ENCODE results near the gene PLSCR2. TPM values are rescaled to one million over a fixed set of nuclear protein-coding genes. Genes with fewer than 3 reads are reported as not detected.
A peak's percentile ranks its signal among the peaks of the same experiment; 100 is the strongest.
"Not testable (repeated sequence)": the region's sequence is repeated elsewhere in the genome, so short reads cannot be mapped to it uniquely, and the experiment has no call there.

PLSCR2 gene
- total and polyA plus RNA-seq, 10 of the 15 experiments (the other 5 are each of a cell fraction or from before 2014, with no cell fraction given) = not detected

DNA sequence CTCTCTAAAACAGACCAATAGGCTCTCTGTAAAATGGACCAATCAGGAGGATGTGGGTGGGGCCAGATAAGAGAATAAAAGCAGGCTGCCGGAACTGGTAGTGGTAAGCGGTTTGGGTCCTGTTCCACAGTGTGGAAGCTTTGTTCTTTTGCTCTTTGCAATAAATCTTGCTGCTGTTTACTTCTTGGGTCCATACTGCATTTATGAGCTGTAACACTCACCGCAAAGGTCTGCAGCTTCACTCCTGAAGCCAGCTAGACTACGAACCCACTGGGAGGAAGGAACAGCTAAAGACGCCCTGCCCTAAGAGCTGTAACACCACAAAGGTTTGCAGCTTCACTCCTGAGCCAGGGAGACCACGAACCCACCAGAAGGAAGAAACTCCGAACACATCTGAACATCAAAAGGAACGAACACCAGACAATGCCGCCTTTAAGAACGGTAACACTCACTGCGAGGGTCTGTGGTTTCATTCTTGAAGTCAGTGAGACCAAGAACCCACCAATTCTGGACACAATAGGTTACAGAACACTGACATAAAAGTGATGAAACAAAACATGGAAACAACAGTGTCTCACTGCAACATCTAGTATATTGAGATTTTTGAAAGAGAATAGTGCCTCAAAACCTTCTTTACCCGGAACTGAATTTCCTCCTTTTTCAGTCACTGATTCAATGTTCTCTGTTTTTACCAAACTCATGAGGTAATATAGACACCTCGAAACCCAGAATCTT is 28.8 kb upstream of the PLSCR2 start:
- Histone ChIP-seq H4K20me1 (ENCODE audit: control insufficient read depth, insufficient read depth) (no peaks in the 10 kb centered on the region), H3K27me3 (replicated peaks in 1 of 2; ENCODE audit: control insufficient read depth in 2 of 2, insufficient read depth in 2 of 2, low read length in 1 of 2) (no peaks in the 10 kb centered on the region; a peak in 1 of 4 replicates), H3K79me2 (ENCODE audit: control insufficient read depth, insufficient read depth, low read length) (no peaks in the 10 kb centered on the region), H3K27ac (ENCODE audit: control insufficient read depth, insufficient read depth) (no peak overlapping the region), H3K4me2 (ENCODE audit: control insufficient read depth, insufficient read depth) (no peak overlapping the region), H2AFZ (ENCODE audit: control insufficient read depth, low read depth, low read length) (no peak overlapping the region), H3K9me3 (replicated peaks; ENCODE audit: control insufficient read depth, insufficient read depth, low read length) (no peaks in the 10 kb centered on the region; the same call in 2 of the 3 replicates), H3K4me1 (ENCODE audit: control insufficient read depth, insufficient read depth, low read length) (peaks cover under 1% of the 10 kb centered on the region; the same call in 1 of the 2 replicates), H3K9ac (ENCODE audit: control insufficient read depth, insufficient read depth, low read length) (no peak overlapping the region), H3K36me3 (ENCODE audit: control insufficient read depth in 2 of 2, insufficient read depth in 2 of 2, low read length in 1 of 2) (no peaks in the 10 kb centered on the region), H3K4me3 (no peak overlapping the region)
- SMC1A ChIA-PET (ENCODE audit: uncharacterized antibody, unreplicated experiment) = interaction anchor here (1.5 kb wide), 1 partner anchor 45 kb away, joined by 3 read pairs; no protein-coding TSS in a partner anchor
- in situ Hi-C loops (cut with MboI) = no loop called here
- CTCF ChIA-PET = no interaction called here
- no peak for DNase-seq (ENCODE audit: low read depth, low spot score)
- RAD21 ChIA-PET (ENCODE audit: unreplicated experiment) = no interaction called here
- POLR2A ChIA-PET = no interaction called here
- intact Hi-C loops (cut with micrococcal nuclease; ENCODE audit: unreplicated experiment) = no loop called here
- 72% methylated on average over 13 of the region's 13 CpGs for WGBS (ENCODE audit: insufficient coverage, insufficient replicate concordance, low lambda C conversion rate, missing lambda C conversion rate)
- TF ChIP-seq CBFB (IDR thresholded peaks at IDR 0.05; ENCODE audit: low read depth) = no peak
- peak; percentile 71 for TF ChIP-seq NFYB (IDR thresholded peaks at IDR 0.05; ENCODE audit: insufficient read depth, low read depth, low read length)
- BruUV-seq (replicated peaks) = no TSS peak
- ATAC-seq = no peak
- FAIRE-seq = no peak

DNA sequence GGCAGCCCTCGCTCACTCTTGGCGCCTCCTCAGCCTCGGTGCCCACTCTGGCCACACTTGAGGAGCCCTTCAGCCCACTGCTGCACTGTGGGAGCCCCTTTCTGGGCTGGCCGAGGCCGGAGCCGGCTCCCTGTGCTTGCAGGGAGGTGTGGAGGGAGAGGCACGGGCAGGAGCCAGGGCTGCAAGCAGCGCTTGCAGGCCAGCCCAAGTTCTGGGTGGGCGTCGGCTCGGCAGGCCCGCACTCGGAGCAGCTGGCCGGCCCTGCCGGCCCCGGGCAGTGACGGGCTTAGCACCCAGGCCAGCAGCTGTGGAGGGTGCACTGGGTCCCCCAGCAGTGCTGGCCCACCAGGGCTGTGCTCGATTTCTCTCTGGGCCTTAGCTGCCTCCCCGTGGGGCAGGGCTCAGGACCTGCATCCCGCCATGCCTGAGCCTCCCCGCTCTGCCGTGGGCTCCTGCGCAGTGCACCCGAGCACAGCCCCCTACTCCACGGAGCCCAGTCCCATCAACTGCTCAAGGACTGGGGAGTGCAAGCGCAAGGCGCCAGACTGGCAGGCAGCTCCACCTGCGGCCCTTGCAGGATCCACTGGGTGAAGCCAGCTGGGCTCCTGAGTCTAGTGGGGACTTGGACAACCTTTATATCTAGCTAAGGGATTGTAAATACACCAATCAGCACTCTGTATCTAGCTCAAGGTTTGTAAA is 27.9 kb upstream of the PLSCR2 start:
- SMC1A ChIA-PET (ENCODE audit: uncharacterized antibody, unreplicated experiment) = interaction anchor here (1.5 kb wide), 1 partner anchor 46 kb away, joined by 3 read pairs; no protein-coding TSS in a partner anchor
- DNase-seq (ENCODE audit: low read depth, low spot score); H3K79me2 ChIP-seq (ENCODE audit: control insufficient read depth, insufficient read depth, low read length); H3K27ac ChIP-seq (ENCODE audit: control insufficient read depth, insufficient read depth); CTCF ChIA-PET; H3K4me2 ChIP-seq (ENCODE audit: control insufficient read depth, insufficient read depth); ATAC-seq; H3K36me3 ChIP-seq (ENCODE audit: control insufficient read depth in 2 of 2, insufficient read depth in 2 of 2, low read length in 1 of 2); H3K4me3 ChIP-seq; H3K9ac ChIP-seq (ENCODE audit: control insufficient read depth, insufficient read depth, low read length); H4K20me1 ChIP-seq (ENCODE audit: control insufficient read depth, insufficient read depth); H3K4me1 ChIP-seq (ENCODE audit: control insufficient read depth, insufficient read depth, low read length); intact Hi-C loops (cut with micrococcal nuclease; ENCODE audit: unreplicated experiment); FAIRE-seq; POLR2A ChIA-PET; H3K9me3 ChIP-seq (replicated peaks; ENCODE audit: control insufficient read depth, insufficient read depth, low read length); RAD21 ChIA-PET (ENCODE audit: unreplicated experiment); H3K27me3 ChIP-seq (replicated peaks in 1 of 2; ENCODE audit: control insufficient read depth in 2 of 2, insufficient read depth in 2 of 2, low read length in 1 of 2); in situ Hi-C loops (cut with MboI); H2AFZ ChIP-seq (ENCODE audit: control insufficient read depth, low read depth, low read length); BruUV-seq (replicated peaks): not testable (repeated sequence)
- 78% methylated on average over 23 of the region's 28 CpGs for WGBS (ENCODE audit: insufficient coverage, insufficient replicate concordance, low lambda C conversion rate, missing lambda C conversion rate)

Measured in GM12878 (cell line).